GM19468 (cell line): ENCODE measurements around the gene C2orf92.

Experiments used
- ATAC-seq: cut with Tn5 transposase; IDR thresholded peaks from one replicate; pipeline ENCODE4 v1.9.1; 2021; ENCODE audit warnings: mild to moderate bottlenecking, moderate library complexity, moderate number of reproducible peaks; ENCODE audit not compliant: unreplicated experiment; ENCODE audit errors: extremely low read depth

C2orf92 gene

DNA sequence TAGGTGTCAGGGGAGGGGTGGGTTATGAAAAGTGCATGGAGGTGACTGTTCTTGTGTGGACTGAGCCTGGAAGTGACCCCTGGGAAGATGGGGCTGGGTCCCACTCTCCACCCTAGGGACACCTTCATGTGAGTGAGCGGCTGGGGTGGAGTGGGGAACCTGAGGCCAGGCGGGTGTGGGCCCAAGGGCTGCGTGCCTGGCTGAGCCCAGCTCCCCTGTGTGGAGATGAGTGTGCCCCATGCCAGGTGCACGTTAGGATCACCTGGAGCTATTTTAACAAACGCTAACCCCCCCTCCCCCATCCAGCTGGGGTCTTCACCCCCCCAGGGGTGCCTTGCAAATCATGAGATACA, 70.4 kb downstream of the C2orf92 start:
- ATAC-seq = no peak

DNA sequence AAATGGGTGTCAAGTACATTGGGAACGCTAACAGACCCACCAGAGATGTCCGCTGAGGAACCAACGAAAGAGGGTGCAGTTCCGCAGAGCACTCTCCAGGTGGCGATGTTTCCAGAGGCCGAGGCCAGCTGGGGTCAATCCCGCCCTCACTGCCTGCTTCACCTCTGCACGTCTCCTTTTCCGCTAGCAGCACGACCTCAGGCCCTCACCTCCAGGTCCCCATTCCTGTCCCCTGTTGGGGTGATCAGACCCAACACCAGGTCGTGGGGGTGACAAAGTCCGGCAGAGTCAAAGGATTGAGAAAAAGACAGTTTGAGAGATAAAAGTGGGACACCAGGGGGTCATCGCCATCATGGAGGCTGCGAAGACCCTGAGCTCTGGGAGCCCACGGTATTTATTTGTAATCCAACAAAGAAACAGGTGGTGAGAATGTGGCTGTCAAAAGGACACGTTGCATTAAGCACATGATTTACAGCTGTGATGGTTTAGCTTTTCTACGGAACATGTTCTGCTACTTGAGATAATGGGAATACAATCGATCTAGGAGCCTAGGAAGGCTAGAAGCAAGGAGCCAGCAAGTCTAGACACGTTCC, 71.2 kb downstream of the C2orf92 start:
- ATAC-seq = no peak

GRCh38 chr2:97741251-97741650, 71.7 kb downstream of the C2orf92 start:
- no peak for ATAC-seq

- no peak for ATAC-seq
Measured at GRCh38 chr2:97741686-97742085, 72.2 kb downstream of the C2orf92 start.

- ATAC-seq = no peak
Measured at GRCh38 chr2:97742381-97742847, 72.9 kb downstream of the C2orf92 start.

DNA sequence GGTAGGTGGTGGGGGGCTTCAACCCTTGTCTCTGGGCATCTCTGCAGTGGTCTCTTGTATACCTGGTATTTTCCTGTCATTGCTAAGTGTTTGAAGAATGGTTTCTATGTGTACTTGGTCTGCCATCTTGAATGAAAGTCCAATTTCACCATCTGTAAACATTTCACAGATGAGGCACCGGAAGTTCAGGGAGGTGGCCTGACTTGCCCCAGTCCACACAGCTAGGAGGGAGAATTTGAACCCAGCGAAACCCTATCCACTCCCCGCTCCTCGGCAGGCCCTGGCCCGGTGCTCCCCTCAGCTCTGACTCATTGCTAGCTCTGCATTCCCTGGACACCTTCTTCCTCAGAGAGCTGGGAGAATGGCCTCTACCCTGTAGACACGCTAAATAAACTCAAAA, 74.4 kb downstream of the C2orf92 start:
- ATAC-seq = no peak

- ATAC-seq = no peak
Measured at GRCh38 chr2:97745474-97746174, 76.1 kb downstream of the C2orf92 start.

DNA sequence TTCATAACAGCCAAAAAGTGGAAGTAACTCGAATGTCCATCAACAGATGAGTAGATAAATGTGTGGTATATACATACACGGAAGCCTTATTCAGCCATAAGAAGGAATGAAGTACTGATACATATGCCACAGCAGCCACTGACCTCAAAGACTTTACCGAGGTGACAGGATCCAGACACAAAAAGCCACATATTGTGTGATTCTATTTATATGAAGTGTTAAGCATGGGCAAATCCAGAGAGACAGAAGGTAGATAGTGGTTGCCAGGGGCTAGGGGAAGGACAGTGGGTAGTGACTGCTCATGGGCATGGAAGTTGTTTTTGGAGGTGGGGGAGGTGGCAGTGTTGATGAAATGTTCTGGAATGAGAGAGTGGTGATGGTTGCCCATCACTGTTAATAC, 77.8 kb downstream of the C2orf92 start:
- no peak for ATAC-seq

DNA sequence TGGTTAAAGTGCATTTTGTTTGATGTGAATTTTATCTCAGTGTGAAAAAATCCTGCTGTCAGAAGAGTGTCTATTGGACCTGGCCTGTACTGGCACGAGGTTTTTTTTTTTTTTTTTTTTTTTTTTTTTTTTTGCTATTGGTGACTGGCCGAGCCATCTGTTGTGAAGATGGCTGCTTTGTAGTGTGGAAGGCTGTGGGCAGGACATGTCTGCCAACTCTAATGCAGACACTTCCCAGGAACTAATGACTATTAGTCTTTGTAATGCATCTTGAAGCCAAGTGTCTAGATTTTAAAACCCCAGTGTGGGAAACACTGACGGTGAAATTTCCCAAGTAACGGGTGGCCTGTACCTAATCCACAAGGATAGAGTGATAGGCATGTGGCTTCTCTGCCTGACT, 78.2 kb downstream of the C2orf92 start:
- ATAC-seq = no peak

- no peak for ATAC-seq
Measured at GRCh38 chr2:97749581-97749980, 80.1 kb downstream of the C2orf92 start.

- no peak for ATAC-seq
Measured at GRCh38 chr2:97750017-97750416, 80.5 kb downstream of the C2orf92 start.

DNA sequence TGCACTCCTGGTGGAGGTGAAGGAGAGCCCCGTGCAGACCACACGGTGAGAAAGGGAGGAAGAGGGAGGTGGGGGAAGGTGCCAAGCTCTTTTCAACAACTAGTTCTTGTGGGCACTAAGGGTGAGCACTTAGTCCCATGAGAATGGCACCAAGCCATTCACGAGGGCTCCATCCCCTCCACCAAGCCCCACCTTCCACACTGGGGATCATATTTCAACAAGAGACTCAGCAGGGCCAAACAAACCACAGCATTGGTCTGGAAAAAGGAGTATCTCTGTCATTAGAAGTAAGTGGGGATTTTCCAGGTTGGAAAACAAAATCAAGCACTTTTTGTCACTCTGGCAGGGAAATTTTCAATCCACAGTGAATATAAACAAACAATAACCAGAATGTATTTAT, 82.2 kb downstream of the C2orf92 start:
- no peak for ATAC-seq
